ENCODE results near the gene RHBDD3.
A peak's percentile ranks its signal among the peaks of the same experiment; 100 is the strongest.

The RHBDD3 gene

GRCh38 chr22:29267858-29268510 is at the start of gene RHBDD3, which contains the start of gene EWSR1:
Gene RHBDD3, minus strand, starts transcription at chr22:29267981. Its CDS starts 2,355 bp downstream, at chr22:29265626.
Gene EWSR1, plus strand, starts transcription at chr22:29268268. Its CDS starts 69 bp downstream, at chr22:29268337.
- Histone ChIP-seq H3K4me3 (ENCODE audit: low read depth, low read length) (peak within 1 kb of the TSS; percentile 86), H3K27ac (peak within 1 kb of the TSS; percentile 100), H3K36me3 (replicated peaks) (peaks cover 24% of the 10 kb centered on the region), H3K27me3 (replicated peaks) (no peaks in the 10 kb centered on the region)
- in situ Hi-C loops (cut with HindIII; ENCODE audit: low pct_ligation_motif_present, low sequenced_read_pairs): no loop called here
- no peak for TF ChIP-seq CTCF (IDR thresholded peaks at IDR 0.05; ENCODE audit: low read depth, low read length, missing control alignments)
- DNase-seq: peak; percentile 96

- no peak for DNase-seq
- in situ Hi-C loops (cut with HindIII; ENCODE audit: low pct_ligation_motif_present, low sequenced_read_pairs): no loop called here
- TF ChIP-seq CTCF (IDR thresholded peaks at IDR 0.05; ENCODE audit: low read depth, low read length, missing control alignments): no peak
Observed at GRCh38 chr22:29316141-29316828, 48.5 kb upstream of the RHBDD3 start.

GRCh38 chr22:29315286-29316140 is 47.7 kb upstream of the RHBDD3 start, which contains the start of gene RASL10A:
Gene RASL10A, minus strand, starts transcription at chr22:29315697. Its CDS starts 451 bp downstream, at chr22:29315246.
- in situ Hi-C loops (cut with HindIII; ENCODE audit: low pct_ligation_motif_present, low sequenced_read_pairs): no loop called here
- peaks cover 3% of the 10 kb centered on the region for H3K36me3 ChIP-seq (replicated peaks)
- no peak for DNase-seq
- peaks cover 30% of the 10 kb centered on the region for H3K27me3 ChIP-seq (replicated peaks)
- H3K27ac ChIP-seq: no peak within 1 kb of the TSS
- H3K4me3 ChIP-seq (ENCODE audit: low read depth, low read length): no peak within 1 kb of the TSS
- no peak for TF ChIP-seq CTCF (IDR thresholded peaks at IDR 0.05; ENCODE audit: low read depth, low read length, missing control alignments)

More at GRCh38 chr22:29316141-29316828, 48.5 kb upstream of the RHBDD3 start:
- peaks cover 30% of the 10 kb centered on the region for H3K27me3 ChIP-seq (replicated peaks)
- H3K36me3 ChIP-seq (replicated peaks): peaks cover 3% of the 10 kb centered on the region
- no peak overlapping the region for H3K27ac ChIP-seq
- no peak overlapping the region for H3K4me3 ChIP-seq (ENCODE audit: low read depth, low read length)

- H3K27ac ChIP-seq: no peak overlapping the region
- DNase-seq: no peak
- H3K4me3 ChIP-seq (ENCODE audit: low read depth, low read length): no peak overlapping the region
- H3K27me3 ChIP-seq (replicated peaks): peaks cover 30% of the 10 kb centered on the region
- peaks cover 3% of the 10 kb centered on the region for H3K36me3 ChIP-seq (replicated peaks)
- in situ Hi-C loops (cut with HindIII; ENCODE audit: low pct_ligation_motif_present, low sequenced_read_pairs): no loop called here
- TF ChIP-seq CTCF (IDR thresholded peaks at IDR 0.05; ENCODE audit: low read depth, low read length, missing control alignments): no peak
Observed at GRCh38 chr22:29314537-29315285, 46.9 kb upstream of the RHBDD3 start.

All from brain microvascular endothelial cell (primary cell).